Neuron (in vitro differentiated cells): ENCODE results near the gene RFX1.
"Not testable (repeated sequence)": the region's sequence is repeated elsewhere in the genome, so short reads cannot be mapped to it uniquely, and the experiment has no call there.

ENCODE experiments used
- H2AFZ ChIP-seq: one replicate; pipeline ENCODE4 v1.6.1; 2013; ENCODE audit warnings: low read depth, mild to moderate bottlenecking, inconsistent platforms, low read length, moderate library complexity
- H3K27me3 ChIP-seq: one replicate; pipeline ENCODE4 v1.6.1; 2013; ENCODE audit warnings: low read length; ENCODE audit not compliant: insufficient read depth
- H3K36me3 ChIP-seq: one replicate; pipeline ENCODE4 v1.6.1; 2013; ENCODE audit warnings: low read length; ENCODE audit not compliant: insufficient read depth
- H3K4me1 ChIP-seq: one replicate; pipeline ENCODE4 v1.6.1; 2013; ENCODE audit warnings: low read length; ENCODE audit not compliant: insufficient read depth
- H3K4me3 ChIP-seq: 2 replicates; pipeline ENCODE4 v1.5.1; 2013; ENCODE audit warnings: mild to moderate bottlenecking, low read length, moderate library complexity
- H3K9me3 ChIP-seq: one replicate; pipeline ENCODE4 v1.6.1; 2013; ENCODE audit warnings: low read length

RFX1 gene

GRCh38 chr19:14039181-14039580 lies 33.1 kb upstream of the RFX1 start:
- H3K36me3 ChIP-seq, result no peaks in the 10 kb centered on the region
- no peak overlapping the region for H2AFZ ChIP-seq
- no peaks in the 10 kb centered on the region for H3K9me3 ChIP-seq
- H3K4me3 ChIP-seq, result no peak overlapping the region
- H3K27me3 ChIP-seq, result no peaks in the 10 kb centered on the region
- H3K4me1 ChIP-seq, result no peaks in the 10 kb centered on the region

DNA sequence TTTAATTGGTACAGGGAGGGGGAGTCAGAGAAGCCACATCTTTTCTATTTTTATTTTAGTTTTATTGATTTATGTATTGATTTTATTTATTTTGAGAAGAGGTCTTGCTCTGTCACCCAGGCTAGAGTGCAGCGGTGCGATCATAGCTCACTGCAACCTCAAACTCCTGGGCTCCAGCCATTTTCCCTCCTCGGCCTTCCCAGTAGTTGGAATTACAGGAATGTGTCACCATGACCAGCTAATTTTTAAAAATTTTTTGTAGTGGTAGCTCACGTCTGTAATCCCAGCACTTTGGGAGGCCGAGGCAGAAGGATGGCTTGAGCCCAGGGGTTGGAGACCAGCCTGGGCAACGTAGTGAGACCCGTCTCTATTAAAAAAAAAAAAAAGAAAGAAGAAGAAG lies 29.6 kb upstream of the RFX1 start:
- Histone ChIP-seq H3K4me3 (no peak overlapping the region), H3K27me3 (peaks cover 5% of the 10 kb centered on the region), H3K36me3 (no peaks in the 10 kb centered on the region), H3K4me1 (peaks cover 6% of the 10 kb centered on the region), H2AFZ (no peak overlapping the region), H3K9me3 (no peaks in the 10 kb centered on the region)

DNA sequence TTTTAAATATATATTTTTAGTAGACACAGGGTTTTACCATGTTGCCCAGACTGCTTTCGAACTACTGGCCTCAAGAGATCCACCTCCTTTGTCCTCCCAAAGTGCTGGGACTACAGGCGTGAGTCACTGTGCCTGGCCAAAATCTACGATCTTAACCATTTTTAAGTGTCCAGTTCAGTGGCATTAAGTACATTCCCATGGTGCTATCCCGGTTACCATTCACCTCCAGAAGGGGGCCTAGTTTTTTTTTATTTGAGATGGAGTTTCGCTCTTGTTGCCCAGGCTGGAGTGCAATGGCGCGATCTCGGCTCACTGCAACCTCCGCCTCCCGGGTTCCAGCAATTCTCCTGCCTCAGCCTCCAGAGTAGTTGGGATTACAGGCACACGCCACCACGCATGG lies 29.0 kb upstream of the RFX1 start:
- not testable (repeated sequence) for H3K27me3 ChIP-seq, H3K9me3 ChIP-seq, H3K4me3 ChIP-seq, H2AFZ ChIP-seq, H3K4me1 ChIP-seq, H3K36me3 ChIP-seq

- Histone ChIP-seq H3K27me3 (peaks cover 9% of the 10 kb centered on the region), H3K36me3 (no peaks in the 10 kb centered on the region), H3K4me1 (peaks cover 6% of the 10 kb centered on the region), H3K4me3 (no peak overlapping the region), H3K9me3 (no peaks in the 10 kb centered on the region), H2AFZ (no peak overlapping the region)
These were observed 27.8 kb upstream of the RFX1 start for GRCh38 chr19:14033946-14034345.

DNA sequence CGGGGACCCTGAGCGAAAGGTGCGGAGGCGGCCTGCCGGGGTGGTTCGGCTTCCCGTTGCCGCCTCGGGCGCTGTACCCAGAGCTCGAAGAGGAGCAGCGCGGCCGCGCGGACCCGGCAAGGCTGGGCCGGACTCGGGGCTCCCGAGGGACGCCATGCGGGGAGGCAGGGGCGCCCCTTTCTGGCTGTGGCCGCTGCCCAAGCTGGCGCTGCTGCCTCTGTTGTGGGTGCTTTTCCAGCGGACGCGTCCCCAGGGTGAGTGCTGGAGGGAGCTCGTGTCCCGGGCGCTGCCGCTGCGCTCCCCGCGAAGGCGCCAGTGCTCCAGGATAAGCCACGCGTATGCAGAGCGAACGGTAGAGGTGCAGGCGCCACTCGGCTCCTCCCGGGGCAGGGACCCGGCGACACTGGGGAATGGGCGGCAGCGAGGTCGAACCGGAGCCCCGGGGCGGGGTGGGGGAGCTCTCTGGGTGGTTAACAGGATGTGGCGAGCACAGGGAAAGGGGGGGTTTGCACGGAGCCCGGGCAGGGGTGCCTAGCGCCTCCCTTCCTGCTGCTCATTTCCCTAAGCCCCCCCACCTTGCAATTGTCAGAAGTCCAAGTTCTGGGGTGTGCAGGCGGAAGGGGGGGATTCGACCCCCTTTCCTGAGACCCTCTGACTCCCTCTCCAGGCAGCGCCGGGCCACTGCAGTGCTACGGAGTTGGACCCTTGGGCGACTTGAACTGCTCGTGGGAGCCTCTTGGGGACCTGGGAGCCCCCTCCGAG lies 25.8 kb upstream of the RFX1 start, which contains the start of gene IL27RA:
TSS of gene IL27RA (plus strand) at position 44 of the 762 bp plus-strand sequence. CDS start at position 155, 111 bp downstream.
- H3K27me3 ChIP-seq, result peaks cover 12% of the 10 kb centered on the region
- no peaks in the 10 kb centered on the region for H3K36me3 ChIP-seq
- peak within 1 kb of the TSS; percentile 93 for H2AFZ ChIP-seq
- peaks cover 6% of the 10 kb centered on the region for H3K4me1 ChIP-seq
- no peaks in the 10 kb centered on the region for H3K9me3 ChIP-seq
- peak within 1 kb of the TSS; percentile 61 for H3K4me3 ChIP-seq

DNA sequence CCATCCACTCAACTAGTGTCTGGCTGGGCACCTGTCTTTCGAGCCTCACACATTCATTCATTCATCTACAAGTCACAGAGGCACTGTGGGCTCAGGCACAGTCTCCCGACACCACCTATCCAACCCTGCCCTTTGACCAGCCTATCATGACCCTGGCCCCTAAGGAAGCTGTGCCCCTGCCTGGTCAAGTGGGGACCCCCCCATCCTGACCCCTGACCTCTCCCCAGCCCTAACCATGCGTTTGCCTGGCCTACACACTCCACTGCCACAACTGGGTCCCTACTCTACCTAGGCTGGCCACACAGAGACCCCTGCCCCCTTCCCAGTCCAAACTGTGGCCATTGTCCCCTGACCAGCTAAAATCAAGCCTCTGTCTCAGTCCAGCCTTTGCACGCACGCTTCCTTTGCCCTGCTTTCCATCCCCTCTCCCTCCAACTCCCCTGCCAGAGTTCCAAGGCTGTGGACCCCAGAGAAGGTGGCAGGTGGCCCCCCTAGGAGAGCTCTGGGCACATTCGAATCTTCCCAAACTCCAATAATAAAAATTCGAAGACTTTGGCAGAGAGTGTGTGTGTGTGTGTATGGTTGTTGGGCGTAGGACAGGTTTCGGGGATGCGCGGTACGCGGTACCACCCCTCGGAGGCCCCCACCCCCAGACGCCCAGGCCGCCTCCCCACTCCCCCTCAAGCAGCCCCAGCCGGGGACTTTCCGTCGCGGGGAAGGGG lies 25.0 kb upstream of the RFX1 start:
- Histone ChIP-seq H3K9me3 (no peaks in the 10 kb centered on the region), H3K4me3 (peak overlapping the region; percentile 61), H3K27me3 (peaks cover 12% of the 10 kb centered on the region), H2AFZ (peak overlapping the region; percentile 93), H3K4me1 (peaks cover 6% of the 10 kb centered on the region), H3K36me3 (no peaks in the 10 kb centered on the region)

DNA sequence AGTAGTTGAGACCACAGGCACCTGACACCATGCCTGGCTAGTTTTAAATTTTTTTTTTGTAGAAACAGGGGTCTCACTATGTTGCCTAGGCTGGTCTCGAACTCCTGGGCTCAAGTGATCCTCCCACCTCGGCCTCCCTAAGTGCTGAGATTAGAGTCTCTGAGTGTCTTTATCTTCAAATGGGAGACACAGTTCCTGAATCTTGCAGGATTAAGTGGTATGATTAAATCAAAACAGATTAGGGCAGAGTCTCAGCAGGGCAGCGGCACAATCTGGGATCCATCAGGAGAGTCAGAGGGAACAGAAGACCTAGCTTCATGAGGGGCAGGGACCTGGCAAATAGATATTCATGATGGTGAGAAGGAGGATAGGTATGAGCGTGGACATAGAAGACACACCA lies 22.8 kb upstream of the RFX1 start:
- H3K4me1 ChIP-seq, result peaks cover 7% of the 10 kb centered on the region
- H2AFZ ChIP-seq, result no peak overlapping the region
- H3K9me3 ChIP-seq, result no peaks in the 10 kb centered on the region
- H3K36me3 ChIP-seq, result no peaks in the 10 kb centered on the region
- no peak overlapping the region for H3K4me3 ChIP-seq
- peaks cover 12% of the 10 kb centered on the region for H3K27me3 ChIP-seq

- H3K4me3 ChIP-seq, result no peak within 1 kb of the TSS
- no peak within 1 kb of the TSS for H2AFZ ChIP-seq
- no peaks in the 10 kb centered on the region for H3K9me3 ChIP-seq
- peaks cover 13% of the 10 kb centered on the region for H3K4me1 ChIP-seq
- no peaks in the 10 kb centered on the region for H3K36me3 ChIP-seq
- H3K27me3 ChIP-seq, result peaks cover 12% of the 10 kb centered on the region
These were observed 21.8 kb upstream of the RFX1 start, which contains the start of gene RLN3 for GRCh38 chr19:14027856-14028450. TSS of gene RLN3 (plus strand) at chr19:14028148. CDS start at chr19:14028205, 57 bp downstream.

GRCh38 chr19:14026652-14027192 lies 20.6 kb upstream of the RFX1 start:
- not testable (repeated sequence) for H3K9me3 ChIP-seq, H3K4me3 ChIP-seq, H2AFZ ChIP-seq, H3K4me1 ChIP-seq, H3K36me3 ChIP-seq
- H3K27me3 ChIP-seq, result peaks cover 12% of the 10 kb centered on the region

DNA sequence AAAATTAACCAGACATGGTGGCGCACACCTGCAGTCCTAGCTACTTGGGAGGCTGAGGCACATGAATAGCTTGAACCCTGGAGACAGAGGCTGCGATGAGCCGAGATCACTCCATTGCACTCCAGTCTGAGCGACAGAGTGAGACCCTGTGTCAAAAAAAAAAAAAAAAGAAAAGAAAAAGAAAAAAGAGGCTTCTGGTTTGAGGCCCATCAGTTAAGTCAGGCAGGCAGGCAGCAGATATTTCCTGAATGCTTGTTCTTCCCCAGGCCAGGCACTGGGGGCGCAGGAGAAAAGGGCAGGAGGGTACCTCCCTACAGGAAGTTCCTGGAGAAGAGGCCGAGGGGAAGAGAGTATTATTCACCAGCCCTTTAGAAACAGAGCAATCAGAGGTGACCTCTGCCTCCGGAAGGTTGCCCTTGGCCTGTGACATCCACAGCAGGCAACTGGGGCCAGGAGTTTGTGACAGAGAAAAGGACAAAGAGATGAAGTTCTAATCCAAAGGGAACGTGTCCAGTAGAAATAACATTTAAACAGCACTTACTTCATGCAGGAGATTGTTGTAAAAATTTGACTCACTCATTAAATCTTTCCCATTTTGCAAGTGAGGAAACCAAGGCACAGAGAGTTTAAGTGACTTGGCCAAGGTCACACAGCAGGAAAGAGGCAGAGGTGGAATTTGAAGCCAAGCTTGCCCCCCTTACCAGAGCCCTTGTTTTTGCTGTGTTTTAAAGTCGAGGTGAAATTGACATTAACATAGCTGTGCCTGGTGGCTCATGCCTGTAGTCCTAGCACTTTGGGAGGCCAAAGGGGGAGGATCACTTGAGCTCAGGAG lies 17.5 kb upstream of the RFX1 start:
- Histone ChIP-seq H3K36me3 (no peaks in the 10 kb centered on the region), H3K4me3 (no peak overlapping the region), H3K27me3 (peaks cover 4% of the 10 kb centered on the region), H3K9me3 (no peaks in the 10 kb centered on the region), H3K4me1 (peaks cover 7% of the 10 kb centered on the region), H2AFZ (peak overlapping the region; percentile 64)

DNA sequence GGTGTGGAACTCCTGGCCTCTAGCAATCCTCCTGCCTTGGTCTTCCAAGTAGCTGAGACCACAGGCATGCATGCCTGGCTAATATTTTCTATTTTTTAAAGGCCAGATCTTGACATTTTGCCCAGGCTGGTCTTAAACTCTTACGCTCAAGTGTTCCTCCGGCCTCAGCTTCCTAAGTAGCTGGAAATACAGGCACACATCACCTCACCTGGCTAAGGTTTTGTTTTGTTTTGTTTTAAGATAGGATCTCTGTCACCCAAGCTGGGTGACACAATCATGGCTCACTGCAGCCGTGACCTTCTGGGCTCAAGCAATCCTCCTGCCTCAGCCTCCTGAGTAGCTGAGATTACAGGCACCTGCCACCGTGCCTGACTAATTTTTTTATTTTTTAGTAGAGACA lies 16.3 kb upstream of the RFX1 start:
- Histone ChIP-seq H3K36me3 (no peaks in the 10 kb centered on the region), H3K4me1 (peaks cover 7% of the 10 kb centered on the region), H3K27me3 (peaks cover 2% of the 10 kb centered on the region), H3K4me3 (no peak overlapping the region), H3K9me3 (no peaks in the 10 kb centered on the region), H2AFZ (no peak overlapping the region)

GRCh38 chr19:14021474-14021873 lies 15.4 kb upstream of the RFX1 start:
- H3K4me1 ChIP-seq, result peaks cover 7% of the 10 kb centered on the region
- no peak overlapping the region for H3K4me3 ChIP-seq
- no peaks in the 10 kb centered on the region for H3K27me3 ChIP-seq
- H2AFZ ChIP-seq, result no peak overlapping the region
- H3K36me3 ChIP-seq, result no peaks in the 10 kb centered on the region
- H3K9me3 ChIP-seq, result no peaks in the 10 kb centered on the region
